SU-DHL-6 (cell line): ENCODE results near the gene NRN1L.
A peak's percentile ranks its signal among the peaks of the same experiment; 100 is the strongest.

Experiments used
- H2AFZ ChIP-seq: fragments of 200-600 bp; sonication (generic); 2 replicates; pipeline ENCODE4 v1.6.1; 2014; ENCODE audit warnings: low read depth, mild to moderate bottlenecking, moderate library complexity, mixed read lengths, antibody characterized with exemption, low read length; ENCODE audit not compliant: severe bottlenecking
- H3F3A ChIP-seq: fragments of 200-600 bp; shearing (Covaris generic); 2 replicates; pipeline ENCODE4 v1.6.0; 2016; ENCODE audit warnings: antibody characterized with exemption, mild to moderate bottlenecking; ENCODE audit not compliant: insufficient read depth
- H3K27ac ChIP-seq: fragments of 200-600 bp; sonication (generic); 2 replicates; pipeline ENCODE4 v1.5.1; 2016; ENCODE audit warnings: low read depth, mild to moderate bottlenecking, low read length, moderate library complexity, mixed read lengths
- H3K27me3 ChIP-seq: fragments of 200-600 bp; sonication (generic), shearing (Covaris generic); 2 replicates; pipeline ENCODE4 v1.6.0; 2014; ENCODE audit warnings: mild to moderate bottlenecking, low read length
- H3K36me3 ChIP-seq: fragments of 200-600 bp; sonication (generic); 2 replicates; pipeline ENCODE4 v1.6.1; 2014; ENCODE audit warnings: mild to moderate bottlenecking, low read length, mixed read lengths
- H3K4me2 ChIP-seq: fragments of 300-600, 200-600 bp; shearing (Covaris generic), sonication (generic); 2 replicates; pipeline ENCODE4 v1.6.0; 2014; ENCODE audit warnings: low read length, low read depth, mild to moderate bottlenecking; ENCODE audit not compliant: poor library complexity, severe bottlenecking
- H3K4me3 ChIP-seq: fragments of 200-600 bp; sonication (generic); 2 replicates; pipeline ENCODE4 v1.5.1; 2014; ENCODE audit warnings: antibody characterized with exemption, low read length, mild to moderate bottlenecking, mixed read lengths; ENCODE audit not compliant: insufficient read depth, poor library complexity, severe bottlenecking
- H3K79me2 ChIP-seq: fragments of 200-600 bp; sonication (generic); 2 replicates; pipeline ENCODE4 v1.6.1; 2014; ENCODE audit warnings: mild to moderate bottlenecking, low read length, moderate library complexity; ENCODE audit not compliant: insufficient read depth
- H3K9ac ChIP-seq: fragments of 200-600 bp; sonication (generic); 2 replicates; pipeline ENCODE4 v1.7.0; 2014; ENCODE audit warnings: mild to moderate bottlenecking, low read length
- H3K9me2 ChIP-seq: fragments of 200-600 bp; sonication (generic); replicated peaks from 2 replicates; pipeline ENCODE4 v1.6.1; 2014; ENCODE audit warnings: low read length; ENCODE audit not compliant: insufficient read depth
- H3K9me3 ChIP-seq: fragments of 200-600 bp; sonication (generic); 2 replicates; pipeline ENCODE4 v1.6.1; 2014; ENCODE audit warnings: low read length, mixed read lengths; ENCODE audit not compliant: insufficient read depth
- H4K20me1 ChIP-seq: fragments of 200-600 bp; sonication (generic); 2 replicates; pipeline ENCODE4 v1.6.1; 2014; ENCODE audit warnings: low read depth, mild to moderate bottlenecking, antibody characterized with exemption, low read length, moderate library complexity, mixed read lengths
- EZH2phosphoT487 ChIP-seq: fragments of 200-600 bp; sonication (generic), shearing (Covaris generic); conservative IDR thresholded peaks from 2 replicates; pipeline ENCODE4 v1.6.1; 2018; ENCODE audit warnings: mild to moderate bottlenecking, antibody characterized with exemption, low read length, moderate library complexity, mixed read lengths
- TF ChIP-seq, protein P1 (sequence below): fragments of 200-600 bp; sonication (generic); IDR thresholded peaks from one replicate; pipeline ENCODE4 v1.5.1; 2017; ENCODE audit warnings: antibody characterized with exemption, mild to moderate bottlenecking, low read length, moderate library complexity; ENCODE audit not compliant: insufficient read depth, poor library complexity, severe bottlenecking

Gene NRN1L

GRCh38 chr16:67932462-67932840, 47.8 kb downstream of the NRN1L start:
- peaks cover 15% of the 10 kb centered on the region for H3K79me2 ChIP-seq
- H4K20me1 ChIP-seq, result no peaks in the 10 kb centered on the region
- H3K9me3 ChIP-seq, result no peaks in the 10 kb centered on the region
- no peaks in the 10 kb centered on the region for H3K9me2 ChIP-seq
- no peak overlapping the region for H3K4me3 ChIP-seq
- H3K36me3 ChIP-seq, result no peaks in the 10 kb centered on the region
- TF ChIP-seq EZH2phosphoT487, result no peak
- TF ChIP-seq, protein P1, sequence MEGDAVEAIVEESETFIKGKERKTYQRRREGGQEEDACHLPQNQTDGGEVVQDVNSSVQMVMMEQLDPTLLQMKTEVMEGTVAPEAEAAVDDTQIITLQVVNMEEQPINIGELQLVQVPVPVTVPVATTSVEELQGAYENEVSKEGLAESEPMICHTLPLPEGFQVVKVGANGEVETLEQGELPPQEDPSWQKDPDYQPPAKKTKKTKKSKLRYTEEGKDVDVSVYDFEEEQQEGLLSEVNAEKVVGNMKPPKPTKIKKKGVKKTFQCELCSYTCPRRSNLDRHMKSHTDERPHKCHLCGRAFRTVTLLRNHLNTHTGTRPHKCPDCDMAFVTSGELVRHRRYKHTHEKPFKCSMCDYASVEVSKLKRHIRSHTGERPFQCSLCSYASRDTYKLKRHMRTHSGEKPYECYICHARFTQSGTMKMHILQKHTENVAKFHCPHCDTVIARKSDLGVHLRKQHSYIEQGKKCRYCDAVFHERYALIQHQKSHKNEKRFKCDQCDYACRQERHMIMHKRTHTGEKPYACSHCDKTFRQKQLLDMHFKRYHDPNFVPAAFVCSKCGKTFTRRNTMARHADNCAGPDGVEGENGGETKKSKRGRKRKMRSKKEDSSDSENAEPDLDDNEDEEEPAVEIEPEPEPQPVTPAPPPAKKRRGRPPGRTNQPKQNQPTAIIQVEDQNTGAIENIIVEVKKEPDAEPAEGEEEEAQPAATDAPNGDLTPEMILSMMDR, result no peak
- no peaks in the 10 kb centered on the region for H3K27me3 ChIP-seq
- no peak overlapping the region for H2AFZ ChIP-seq
- H3K4me2 ChIP-seq, result no peak overlapping the region
- H3K9ac ChIP-seq, result no peak overlapping the region
- H3K27ac ChIP-seq, result no peak overlapping the region
- H3F3A ChIP-seq, result peaks cover 4% of the 10 kb centered on the region

GRCh38 chr16:67933805-67934204, 49.1 kb downstream of the NRN1L start:
- no peak overlapping the region for H3K4me2 ChIP-seq

GRCh38 chr16:67934306-67935100, 49.8 kb downstream of the NRN1L start:
- TF ChIP-seq EZH2phosphoT487, result no peak
- TF ChIP-seq, protein P1, result no peak
- no peaks in the 10 kb centered on the region for H3K27me3 ChIP-seq
- H3K4me3 ChIP-seq, result peak overlapping the region; percentile 75
- no peaks in the 10 kb centered on the region for H3K36me3 ChIP-seq
- no peak overlapping the region for H2AFZ ChIP-seq
- H4K20me1 ChIP-seq, result no peaks in the 10 kb centered on the region
- no peaks in the 10 kb centered on the region for H3K9me3 ChIP-seq
- H3K9me2 ChIP-seq, result no peaks in the 10 kb centered on the region
- H3K27ac ChIP-seq, result no peak overlapping the region; the same call in 1 of the 2 replicates
- peak overlapping the region; percentile 89 for H3K9ac ChIP-seq
- peaks cover 4% of the 10 kb centered on the region for H3F3A ChIP-seq
- H3K4me2 ChIP-seq, result peak overlapping the region; percentile 76
- H3K79me2 ChIP-seq, result peaks cover 20% of the 10 kb centered on the region

More at GRCh38 chr16:67933805-67934204, 49.1 kb downstream of the NRN1L start:
- peaks cover 4% of the 10 kb centered on the region for H3F3A ChIP-seq
- no peak overlapping the region for H3K27ac ChIP-seq
- H4K20me1 ChIP-seq, result no peaks in the 10 kb centered on the region
- no peak for TF ChIP-seq EZH2phosphoT487
- TF ChIP-seq, protein P1, result no peak
- H2AFZ ChIP-seq, result no peak overlapping the region
- no peak overlapping the region for H3K4me3 ChIP-seq
- H3K27me3 ChIP-seq, result no peaks in the 10 kb centered on the region
- no peaks in the 10 kb centered on the region for H3K36me3 ChIP-seq
- no peak overlapping the region for H3K9ac ChIP-seq
- H3K9me2 ChIP-seq, result no peaks in the 10 kb centered on the region
- peaks cover 17% of the 10 kb centered on the region for H3K79me2 ChIP-seq
- no peaks in the 10 kb centered on the region for H3K9me3 ChIP-seq
